22Rv1 (cell line): Measurements from ENCODE around the gene CDHR3.

Source experiments
- CTCF ChIP-seq: fragments of 450-650 bp; IDR thresholded peaks from 2 replicates; pipeline ENCODE4 v1.5.1; 2017; ENCODE audit warnings: mild to moderate bottlenecking
- ZFX ChIP-seq: fragments of 450-650 bp; IDR thresholded peaks from 2 replicates; pipeline ENCODE4 v1.6.1; 2017; ENCODE audit warnings: antibody characterized with exemption, borderline replicate concordance

DNA sequence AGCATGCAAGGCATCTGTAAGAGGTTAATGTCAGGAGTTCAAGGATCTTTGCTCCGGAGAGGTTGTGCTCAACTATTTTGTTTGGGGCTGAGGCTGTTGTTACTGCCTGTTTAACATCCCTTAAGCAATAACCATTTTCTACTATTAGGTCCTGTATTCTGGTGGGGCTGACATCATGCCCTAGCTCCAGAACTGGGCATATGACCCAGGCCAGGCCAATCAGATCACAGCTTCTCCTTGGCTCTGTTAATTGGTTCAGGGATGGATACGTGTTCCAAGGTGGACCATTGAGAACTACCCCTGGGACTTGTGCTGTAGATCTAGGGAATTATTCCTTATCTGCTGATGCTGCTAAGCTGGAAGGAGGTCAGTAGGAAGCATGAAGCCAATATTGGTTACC lies 82.1 kb downstream of the CDHR3 start:
- TF ChIP-seq ZFX: no peak
- no peak for TF ChIP-seq CTCF
